Panc1 (cell line): Measurements from ENCODE around the gene PICALM.

Source experiments
- CTCF ChIP-seq: fragments of 450-650 bp; IDR thresholded peaks from 2 replicates; pipeline ENCODE4 v1.5.1; 2017; ENCODE audit warnings: mild to moderate bottlenecking
- REST ChIP-seq, 2 experiments: IDR thresholded peaks; 2 replicates each; pipeline ENCODE4 v1.6.1; 2011 to 2012; ENCODE audit warnings: low read depth in 2 of 2, control low read depth in 1 of 2, low read length in 1 of 2, mild to moderate bottlenecking in 1 of 2, moderate library complexity in 1 of 2; ENCODE audit not compliant: insufficient read depth in 1 of 2
- SIN3A ChIP-seq: IDR thresholded peaks from 2 replicates; pipeline ENCODE4 v1.6.1; 2012; ENCODE audit warnings: low read depth, mild to moderate bottlenecking, low read length, moderate library complexity, borderline replicate concordance; ENCODE audit not compliant: insufficient read depth
- TCF7L2 ChIP-seq: IDR thresholded peaks from 2 replicates; pipeline ENCODE4 v1.6.1; 2011; ENCODE audit warnings: mild to moderate bottlenecking, low read depth, low read length, inconsistent platforms

GRCh38 chr11:86047275-86047991 lies 21.5 kb downstream of the PICALM start:
- TF ChIP-seq CTCF (no peak), SIN3A (no peak), TCF7L2 (no peak), REST (IDR thresholded peaks at IDR 0.05; ENCODE audit: insufficient read depth in 1 of 2, low read depth in 2 of 2, low read length in 1 of 2) (no peak)
